ENCODE measurements around the gene DCAF11. TPM values are rescaled to one million over a fixed set of nuclear protein-coding genes. Genes with fewer than 3 reads are reported as not detected.
A peak's percentile ranks its signal among the peaks of the same experiment; 100 is the strongest.

Gene DCAF11
- total RNA-seq, 1 donor from 2014 or later = 75.6 TPM

DNA sequence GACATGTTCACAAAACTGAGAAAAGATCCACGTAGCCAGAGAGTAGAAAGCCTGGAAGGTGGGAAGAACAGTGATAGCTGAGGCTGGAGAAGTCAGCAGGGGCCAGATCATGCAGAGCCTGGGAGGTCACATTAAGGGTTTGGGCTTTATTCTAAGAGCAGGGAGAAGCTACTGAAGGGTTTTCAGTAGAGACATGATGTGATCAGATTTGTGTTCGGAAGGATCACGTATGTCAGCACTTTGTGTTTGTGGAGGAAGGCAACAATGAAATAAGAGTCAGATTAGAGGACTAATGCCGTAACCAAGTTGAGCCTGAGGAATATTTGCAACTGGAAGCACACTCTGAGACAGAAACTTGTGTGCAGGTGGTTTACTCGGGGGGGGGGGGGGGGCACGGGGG, 24.7 kb upstream of the DCAF11 start:
- H3K9me3 ChIP-seq = no peaks in the 10 kb centered on the region
- H3K27me3 ChIP-seq = no peaks in the 10 kb centered on the region
- H3K27ac ChIP-seq = no peak overlapping the region
- peaks cover 13% of the 10 kb centered on the region for H3K4me1 ChIP-seq
- DNase-seq (ENCODE audit: extremely low spot score in 2 of 2) = no peak
- H3K36me3 ChIP-seq = no peaks in the 10 kb centered on the region
- no peak overlapping the region for H3K4me3 ChIP-seq
- TF ChIP-seq, protein P1, sequence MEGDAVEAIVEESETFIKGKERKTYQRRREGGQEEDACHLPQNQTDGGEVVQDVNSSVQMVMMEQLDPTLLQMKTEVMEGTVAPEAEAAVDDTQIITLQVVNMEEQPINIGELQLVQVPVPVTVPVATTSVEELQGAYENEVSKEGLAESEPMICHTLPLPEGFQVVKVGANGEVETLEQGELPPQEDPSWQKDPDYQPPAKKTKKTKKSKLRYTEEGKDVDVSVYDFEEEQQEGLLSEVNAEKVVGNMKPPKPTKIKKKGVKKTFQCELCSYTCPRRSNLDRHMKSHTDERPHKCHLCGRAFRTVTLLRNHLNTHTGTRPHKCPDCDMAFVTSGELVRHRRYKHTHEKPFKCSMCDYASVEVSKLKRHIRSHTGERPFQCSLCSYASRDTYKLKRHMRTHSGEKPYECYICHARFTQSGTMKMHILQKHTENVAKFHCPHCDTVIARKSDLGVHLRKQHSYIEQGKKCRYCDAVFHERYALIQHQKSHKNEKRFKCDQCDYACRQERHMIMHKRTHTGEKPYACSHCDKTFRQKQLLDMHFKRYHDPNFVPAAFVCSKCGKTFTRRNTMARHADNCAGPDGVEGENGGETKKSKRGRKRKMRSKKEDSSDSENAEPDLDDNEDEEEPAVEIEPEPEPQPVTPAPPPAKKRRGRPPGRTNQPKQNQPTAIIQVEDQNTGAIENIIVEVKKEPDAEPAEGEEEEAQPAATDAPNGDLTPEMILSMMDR (IDR thresholded peaks at IDR 0.05) = no peak
- TF ChIP-seq POLR2AphosphoS5 (IDR thresholded peaks at IDR 0.05; ENCODE audit: insufficient read depth in 1 of 2, low read depth in 1 of 2) (no peak), POLR2A (IDR thresholded peaks at IDR 0.05) (no peak)
- intact Hi-C loops (cut with DNase I) = loop anchor here (5.0 kb wide), 1 partner anchor 78 kb away; no protein-coding TSS in a partner anchor

DNA sequence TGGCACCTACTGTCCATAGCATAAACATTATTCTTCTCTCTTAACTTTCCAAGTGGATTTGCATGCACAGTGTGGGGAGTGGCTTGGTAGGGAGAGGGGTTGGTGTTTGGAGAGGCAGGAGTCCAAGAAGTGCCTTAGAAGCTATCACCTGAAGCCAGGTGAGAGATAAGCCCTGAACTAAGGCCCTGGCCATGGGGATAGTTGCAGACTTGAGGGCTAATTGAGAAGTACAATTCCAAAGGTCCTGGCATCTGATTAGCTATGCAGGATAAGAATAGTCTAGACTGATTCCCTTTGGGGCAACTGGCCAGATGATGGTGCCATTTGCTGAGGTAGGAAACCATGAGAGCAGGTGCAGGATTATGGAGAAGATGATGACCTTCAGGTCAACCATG, 22.5 kb upstream of the DCAF11 start:
- Histone ChIP-seq H3K9me3 (no peaks in the 10 kb centered on the region), H3K27me3 (no peaks in the 10 kb centered on the region), H3K27ac (no peak overlapping the region), H3K4me3 (no peak overlapping the region), H3K36me3 (no peaks in the 10 kb centered on the region), H3K4me1 (peaks cover 23% of the 10 kb centered on the region)
- intact Hi-C loops (cut with DNase I) = loop anchor here (5.0 kb wide), 1 partner anchor 80 kb away; no protein-coding TSS in a partner anchor
- DNase-seq (ENCODE audit: extremely low spot score in 2 of 2) = no peak
- TF ChIP-seq, protein P1 (IDR thresholded peaks at IDR 0.05) = no peak
- TF ChIP-seq POLR2AphosphoS5 (IDR thresholded peaks at IDR 0.05; ENCODE audit: insufficient read depth in 1 of 2, low read depth in 1 of 2) = no peak
- no peak for TF ChIP-seq POLR2A (IDR thresholded peaks at IDR 0.05)

DNA sequence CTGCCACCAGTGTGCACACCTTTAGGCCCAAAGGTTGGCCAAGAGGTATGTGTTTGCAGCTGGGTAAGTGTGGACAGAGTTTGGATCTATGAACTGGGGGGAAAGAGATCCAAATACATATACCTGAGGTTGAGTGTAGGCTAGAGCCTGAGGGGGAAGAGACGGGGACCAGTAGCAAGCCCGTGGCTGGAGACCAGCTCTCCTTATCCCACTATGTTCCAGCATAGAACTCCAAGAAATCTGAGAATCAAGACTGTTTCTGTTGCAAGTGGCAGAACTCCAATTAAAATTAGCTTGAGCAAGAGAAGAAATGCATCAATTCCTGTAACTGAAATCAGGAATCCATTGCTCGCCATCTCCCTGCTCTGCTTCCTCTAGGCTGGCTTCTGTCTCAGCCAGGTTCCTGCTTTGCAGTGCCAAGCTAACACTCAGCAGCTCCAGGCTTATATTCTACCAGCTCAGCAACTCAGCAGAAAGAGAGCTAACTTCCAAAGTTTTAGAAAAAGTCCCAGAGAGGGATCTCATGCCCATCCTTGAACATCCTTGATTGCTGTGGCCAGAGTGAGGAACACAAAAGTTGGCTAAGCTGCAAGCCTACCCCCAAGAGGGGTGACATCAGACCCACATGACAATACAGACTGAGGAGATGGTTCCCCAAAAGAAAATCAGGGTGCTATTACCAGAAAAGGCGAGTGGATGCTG, 21.9 kb upstream of the DCAF11 start:
- H3K9me3 ChIP-seq = no peaks in the 10 kb centered on the region
- H3K36me3 ChIP-seq = no peaks in the 10 kb centered on the region
- peaks cover 23% of the 10 kb centered on the region for H3K4me1 ChIP-seq
- H3K27me3 ChIP-seq = no peaks in the 10 kb centered on the region
- TF ChIP-seq, protein P1 (IDR thresholded peaks at IDR 0.05) = no peak
- TF ChIP-seq POLR2A (IDR thresholded peaks at IDR 0.05) = no peak
- TF ChIP-seq POLR2AphosphoS5 (IDR thresholded peaks at IDR 0.05; ENCODE audit: insufficient read depth in 1 of 2, low read depth in 1 of 2) = no peak
- peak overlapping the region; percentile 93 for H3K27ac ChIP-seq
- no peak overlapping the region for H3K4me3 ChIP-seq
- no peak for DNase-seq (ENCODE audit: extremely low spot score in 2 of 2)
- intact Hi-C loops (cut with DNase I) = loop anchor here (5.0 kb wide), 1 partner anchor 80 kb away; no protein-coding TSS in a partner anchor

DNA sequence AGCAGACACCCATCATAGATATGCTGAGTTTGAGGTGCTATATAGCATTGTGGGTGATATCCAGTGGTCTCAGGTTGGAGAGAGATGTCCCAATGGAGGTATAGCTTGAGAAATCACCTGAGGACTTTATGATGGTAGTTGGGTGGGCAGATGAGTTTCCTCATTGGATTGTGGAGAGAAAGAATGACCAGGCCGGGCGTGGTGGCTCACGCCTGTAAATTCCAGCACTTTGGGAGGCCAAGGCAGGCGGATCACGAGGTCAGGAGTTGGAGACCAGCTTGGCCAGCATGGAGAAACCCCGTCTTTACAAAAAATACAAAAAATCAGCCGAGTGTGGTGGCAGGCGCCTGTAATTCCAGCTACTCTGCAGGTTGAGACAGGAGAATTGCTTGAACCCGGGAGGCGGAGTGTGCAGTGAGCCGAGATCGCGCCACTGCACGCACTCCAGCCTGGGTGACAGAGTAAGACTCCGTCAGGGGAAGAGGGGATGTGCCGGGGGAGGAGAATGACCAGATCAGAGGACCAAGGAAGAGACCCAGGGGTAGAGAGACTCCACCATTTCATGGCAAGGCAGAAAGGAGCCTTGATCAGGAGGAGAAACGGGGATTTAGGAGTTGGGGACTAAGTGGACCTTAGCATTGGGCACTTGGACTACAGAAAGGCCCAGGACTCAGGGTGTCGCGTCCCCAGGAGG, 21.2 kb upstream of the DCAF11 start:
- DNase-seq (ENCODE audit: extremely low spot score in 2 of 2) = no peak
- Histone ChIP-seq H3K36me3 (no peaks in the 10 kb centered on the region), H3K27ac (peak overlapping the region; percentile 93), H3K9me3 (no peaks in the 10 kb centered on the region), H3K27me3 (no peaks in the 10 kb centered on the region), H3K4me1 (peaks cover 23% of the 10 kb centered on the region), H3K4me3 (peak overlapping the region; percentile 95 to 96)
- TF ChIP-seq, protein P1 (IDR thresholded peaks at IDR 0.05) = no peak
- TF ChIP-seq POLR2AphosphoS5 (IDR thresholded peaks at IDR 0.05; ENCODE audit: insufficient read depth in 1 of 2, low read depth in 1 of 2) = no peak
- no peak for TF ChIP-seq POLR2A (IDR thresholded peaks at IDR 0.05)
- intact Hi-C loops (cut with DNase I) = loop anchor here (5.0 kb wide), 1 partner anchor 81 kb away; no protein-coding TSS in a partner anchor

Data from vagina (tissue), 2 donors.